A673 (cell line): Measurements from ENCODE around the gene USP34.

Experiments
- CTCF ChIP-seq: fragments of 300-800, 200-600 bp; sonication (generic); conservative IDR thresholded peaks from 2 replicates; pipeline ENCODE4 v1.5.1; 2017; ENCODE audit warnings: low read depth, mild to moderate bottlenecking, antibody characterized with exemption, low read length, moderate library complexity, mixed read lengths
- EZH2 ChIP-seq: fragments of 200-600 bp; sonication (generic); IDR thresholded peaks from 2 replicates; pipeline ENCODE4 v1.6.1; 2017; ENCODE audit warnings: borderline replicate concordance, low read depth, mild to moderate bottlenecking, mixed read lengths, antibody characterized with exemption, low read length; ENCODE audit not compliant: poor library complexity, severe bottlenecking

GRCh38 chr2:61380056-61380881, 90.6 kb downstream of the USP34 start:
- TF ChIP-seq CTCF: no peak
- TF ChIP-seq EZH2: no peak
